GM12878 (cell line): ENCODE measurements around the gene SF3B2. TPM values are rescaled to one million over a fixed set of nuclear protein-coding genes. Genes with fewer than 3 reads are reported as not detected.

Source experiments
- BACH1 ChIP-seq: fragments of 450-650 bp; IDR thresholded peaks from 2 replicates; pipeline ENCODE4 v1.6.1; 2017; ENCODE audit warnings: mild to moderate bottlenecking, borderline replicate concordance
- CHD2 ChIP-seq: IDR thresholded peaks from 2 replicates; pipeline ENCODE4 v1.6.1; 2011; ENCODE audit warnings: low read depth, low read length, improper control_type of control experiment, borderline replicate concordance
- CREB1 ChIP-seq: IDR thresholded peaks from 2 replicates; pipeline ENCODE4 v1.6.1; 2012; ENCODE audit warnings: low read depth, mild to moderate bottlenecking, inconsistent platforms
- EGR1 ChIP-seq, 2 experiments: IDR thresholded peaks; 1 replicate in 1 of 2; 2 replicates in 1 of 2; pipeline ENCODE4 v1.6.1; 2011 to 2012; ENCODE audit warnings: low read depth in 2 of 2, low read length in 2 of 2, borderline replicate concordance in 1 of 2, mild to moderate bottlenecking in 1 of 2, moderate library complexity in 1 of 2
- FOXM1 ChIP-seq: IDR thresholded peaks from 2 replicates; pipeline ENCODE4 v1.6.1; 2012; ENCODE audit warnings: low read depth, mild to moderate bottlenecking, inconsistent platforms, low read length, moderate library complexity
- GATAD2B ChIP-seq: fragments of 450-650 bp; conservative IDR thresholded peaks from 2 replicates; pipeline ENCODE4 v1.6.1; 2017; ENCODE audit warnings: low read depth, mild to moderate bottlenecking, moderate library complexity
- HDAC2 ChIP-seq: fragments of 200-600 bp; sonication (generic); IDR thresholded peaks from 2 replicates; pipeline ENCODE4 v1.6.1; 2017
- MYB ChIP-seq: fragments of 150-350 bp; IDR thresholded peaks from 2 replicates; pipeline ENCODE4 v1.6.1; 2014; ENCODE audit warnings: mild to moderate bottlenecking, low read depth, low read length, borderline replicate concordance
- NR2F1 ChIP-seq: fragments of 450-650 bp; conservative IDR thresholded peaks from 2 replicates; pipeline ENCODE4 v1.6.1; 2017; ENCODE audit warnings: mild to moderate bottlenecking
- POLR2A ChIP-seq: IDR thresholded peaks from 2 replicates; pipeline ENCODE4 v1.6.1; 2011; ENCODE audit warnings: low read depth, mild to moderate bottlenecking, low read length
- POU2F2 ChIP-seq: IDR thresholded peaks from 3 replicates; pipeline ENCODE4 v1.6.1; 2011; ENCODE audit warnings: low read depth, mild to moderate bottlenecking, low read length, borderline replicate concordance
- RFX5 ChIP-seq: IDR thresholded peaks from 2 replicates; pipeline ENCODE4 v1.6.1; 2011; ENCODE audit warnings: low read depth, low read length, improper control_type of control experiment
- SIX5 ChIP-seq: IDR thresholded peaks from 2 replicates; pipeline ENCODE4 v1.6.1; 2011; ENCODE audit warnings: mild to moderate bottlenecking, low read depth, low read length, moderate library complexity; ENCODE audit not compliant: severe bottlenecking
- SUZ12 ChIP-seq: fragments of 200-600 bp; sonication (generic); IDR thresholded peaks from one replicate; pipeline ENCODE4 v1.6.1; 2018; ENCODE audit warnings: antibody characterized with exemption, mild to moderate bottlenecking; ENCODE audit not compliant: unreplicated experiment
- TBL1XR1 ChIP-seq: IDR thresholded peaks from 2 replicates; pipeline ENCODE4 v1.6.1; 2012; ENCODE audit warnings: low read depth, low read length, improper control_type of control experiment
- ZNF274 ChIP-seq: IDR thresholded peaks from one replicate; pipeline ENCODE4 v1.8.0; 2011; ENCODE audit not compliant: insufficient read length, insufficient read depth
- polyA plus RNA-seq, 11 experiments: library from polyadenylated mRNA; depleted of rRNA in 4 of 11; unstranded in 6 of 11; stranded (reverse) in 5 of 11; fragments of >200 nt; fragmentation: Nextera tagmentation in 4 of 11; fragmentation: Illumina TruSeq in 1 of 11; extraction: Ambion mirVana in 4 of 11; extraction: Trizol in 1 of 11; gene quantifications; 1 replicate in 1 of 11; 2 replicates in 10 of 11; pipeline versions ENCODE4 v1.2.1 to v1.2.3, GENCODE V29; 2011 to 2016; ENCODE audit warnings: inconsistent platforms in 2 of 11, missing spikeins in 2 of 11, low read depth in 1 of 11
- total RNA-seq, 4 experiments: library from RNA; depleted of rRNA in 3 of 4; stranded (reverse); fragments of >200 nt in 3 of 4; fragmentation: Illumina TruSeq in 1 of 4; extraction: Trizol in 1 of 4; gene quantifications; 2 replicates each; pipeline versions ENCODE4 v1.2.1 to v1.2.3, GENCODE V29; 2013 to 2021
- TF ChIP-seq, protein P1 (sequence below): IDR thresholded peaks from 2 replicates; pipeline ENCODE4 v1.6.1; 2012; ENCODE audit warnings: mild to moderate bottlenecking, low read depth, low read length
- TF ChIP-seq, protein P2 (sequence below): fragments of 150-350 bp; IDR thresholded peaks from 2 replicates; pipeline ENCODE4 v1.6.1; 2014; ENCODE audit warnings: mild to moderate bottlenecking, low read depth, low read length
- TF ChIP-seq, protein P3 (sequence below): IDR thresholded peaks from 2 replicates; pipeline ENCODE4 v1.6.1; 2012; ENCODE audit warnings: low read depth, low read length, improper control_type of control experiment
- TF ChIP-seq, protein P4 (sequence below): fragments of 450-650 bp; IDR thresholded peaks from 2 replicates; pipeline ENCODE4 v1.6.1; 2016; ENCODE audit warnings: mild to moderate bottlenecking
- TF ChIP-seq, protein P5 (sequence below): IDR thresholded peaks from 2 replicates; pipeline ENCODE4 v1.6.1; 2011; ENCODE audit warnings: borderline replicate concordance, low read depth, mild to moderate bottlenecking, moderate library complexity, mixed read lengths, low read length; ENCODE audit not compliant: insufficient read depth; ENCODE audit errors: extremely low read length

The SF3B2 gene
- total and polyA plus RNA-seq, 10 of the 15 experiments (the other 5 are each of a cell fraction or from before 2014, with no cell fraction given): 56.3 to 245 (median 144) TPM

DNA sequence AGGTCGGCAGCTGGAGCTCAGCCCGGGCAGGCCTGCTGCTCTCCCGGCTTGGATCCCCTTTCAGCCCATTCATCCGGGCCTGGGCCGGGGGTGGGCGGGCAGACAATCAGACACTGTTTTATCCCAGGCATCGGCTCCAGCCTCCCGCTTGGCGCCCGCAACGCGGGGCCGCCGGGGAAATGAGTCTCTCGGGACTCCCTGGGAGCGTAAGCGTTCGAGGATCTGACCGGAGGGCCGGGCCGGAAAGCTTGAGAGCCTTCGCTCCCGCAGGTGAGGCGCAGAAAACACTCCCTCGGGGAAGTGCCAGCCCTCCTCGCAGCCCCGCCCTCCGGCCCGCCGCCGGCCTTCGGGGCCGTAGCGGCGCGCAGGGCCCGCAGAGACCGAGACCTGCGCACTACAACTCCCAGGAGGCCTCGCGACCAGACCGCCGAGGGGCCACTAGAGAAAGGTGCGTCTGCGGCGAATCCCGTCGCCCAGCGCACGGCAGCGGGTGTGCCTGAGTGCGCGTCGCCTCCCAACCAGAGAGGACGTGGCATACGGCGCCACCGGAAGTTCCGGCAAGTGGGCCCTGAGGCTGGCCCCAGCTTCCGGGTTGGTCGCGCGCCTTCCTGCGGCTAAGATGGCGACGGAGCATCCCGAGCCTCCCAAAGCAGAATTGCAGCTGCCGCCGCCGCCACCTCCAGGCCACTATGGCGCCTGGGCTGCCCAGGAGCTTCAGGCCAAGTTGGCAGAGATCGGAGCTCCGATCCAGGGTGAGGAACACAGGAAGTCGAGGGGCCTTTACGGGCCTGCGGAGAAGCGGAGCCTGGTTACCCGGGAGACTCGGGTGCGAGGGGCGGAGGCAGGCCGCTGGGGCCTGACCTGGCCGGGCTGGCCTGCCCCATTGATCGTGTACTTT is at the start of gene SF3B2 (continued):
- TF ChIP-seq, protein P1, sequence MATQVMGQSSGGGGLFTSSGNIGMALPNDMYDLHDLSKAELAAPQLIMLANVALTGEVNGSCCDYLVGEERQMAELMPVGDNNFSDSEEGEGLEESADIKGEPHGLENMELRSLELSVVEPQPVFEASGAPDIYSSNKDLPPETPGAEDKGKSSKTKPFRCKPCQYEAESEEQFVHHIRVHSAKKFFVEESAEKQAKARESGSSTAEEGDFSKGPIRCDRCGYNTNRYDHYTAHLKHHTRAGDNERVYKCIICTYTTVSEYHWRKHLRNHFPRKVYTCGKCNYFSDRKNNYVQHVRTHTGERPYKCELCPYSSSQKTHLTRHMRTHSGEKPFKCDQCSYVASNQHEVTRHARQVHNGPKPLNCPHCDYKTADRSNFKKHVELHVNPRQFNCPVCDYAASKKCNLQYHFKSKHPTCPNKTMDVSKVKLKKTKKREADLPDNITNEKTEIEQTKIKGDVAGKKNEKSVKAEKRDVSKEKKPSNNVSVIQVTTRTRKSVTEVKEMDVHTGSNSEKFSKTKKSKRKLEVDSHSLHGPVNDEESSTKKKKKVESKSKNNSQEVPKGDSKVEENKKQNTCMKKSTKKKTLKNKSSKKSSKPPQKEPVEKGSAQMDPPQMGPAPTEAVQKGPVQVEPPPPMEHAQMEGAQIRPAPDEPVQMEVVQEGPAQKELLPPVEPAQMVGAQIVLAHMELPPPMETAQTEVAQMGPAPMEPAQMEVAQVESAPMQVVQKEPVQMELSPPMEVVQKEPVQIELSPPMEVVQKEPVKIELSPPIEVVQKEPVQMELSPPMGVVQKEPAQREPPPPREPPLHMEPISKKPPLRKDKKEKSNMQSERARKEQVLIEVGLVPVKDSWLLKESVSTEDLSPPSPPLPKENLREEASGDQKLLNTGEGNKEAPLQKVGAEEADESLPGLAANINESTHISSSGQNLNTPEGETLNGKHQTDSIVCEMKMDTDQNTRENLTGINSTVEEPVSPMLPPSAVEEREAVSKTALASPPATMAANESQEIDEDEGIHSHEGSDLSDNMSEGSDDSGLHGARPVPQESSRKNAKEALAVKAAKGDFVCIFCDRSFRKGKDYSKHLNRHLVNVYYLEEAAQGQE: no peak
- no peak for TF ChIP-seq BACH1
- peak; percentile 91 for TF ChIP-seq CREB1
- TF ChIP-seq NR2F1: peak; percentile 25; the same call in 1 of the 2 replicates
- TF ChIP-seq POU2F2: 0 out of 3 replicates have a peak, but pooled peaks have one; percentile 9
- TF ChIP-seq MYB: no peak
- TF ChIP-seq, protein P2, sequence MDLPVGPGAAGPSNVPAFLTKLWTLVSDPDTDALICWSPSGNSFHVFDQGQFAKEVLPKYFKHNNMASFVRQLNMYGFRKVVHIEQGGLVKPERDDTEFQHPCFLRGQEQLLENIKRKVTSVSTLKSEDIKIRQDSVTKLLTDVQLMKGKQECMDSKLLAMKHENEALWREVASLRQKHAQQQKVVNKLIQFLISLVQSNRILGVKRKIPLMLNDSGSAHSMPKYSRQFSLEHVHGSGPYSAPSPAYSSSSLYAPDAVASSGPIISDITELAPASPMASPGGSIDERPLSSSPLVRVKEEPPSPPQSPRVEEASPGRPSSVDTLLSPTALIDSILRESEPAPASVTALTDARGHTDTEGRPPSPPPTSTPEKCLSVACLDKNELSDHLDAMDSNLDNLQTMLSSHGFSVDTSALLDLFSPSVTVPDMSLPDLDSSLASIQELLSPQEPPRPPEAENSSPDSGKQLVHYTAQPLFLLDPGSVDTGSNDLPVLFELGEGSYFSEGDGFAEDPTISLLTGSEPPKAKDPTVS: peak; percentile 43; the same call in 1 of the 2 replicates
- TF ChIP-seq CHD2: peak; percentile 75
- TF ChIP-seq, protein P3, sequence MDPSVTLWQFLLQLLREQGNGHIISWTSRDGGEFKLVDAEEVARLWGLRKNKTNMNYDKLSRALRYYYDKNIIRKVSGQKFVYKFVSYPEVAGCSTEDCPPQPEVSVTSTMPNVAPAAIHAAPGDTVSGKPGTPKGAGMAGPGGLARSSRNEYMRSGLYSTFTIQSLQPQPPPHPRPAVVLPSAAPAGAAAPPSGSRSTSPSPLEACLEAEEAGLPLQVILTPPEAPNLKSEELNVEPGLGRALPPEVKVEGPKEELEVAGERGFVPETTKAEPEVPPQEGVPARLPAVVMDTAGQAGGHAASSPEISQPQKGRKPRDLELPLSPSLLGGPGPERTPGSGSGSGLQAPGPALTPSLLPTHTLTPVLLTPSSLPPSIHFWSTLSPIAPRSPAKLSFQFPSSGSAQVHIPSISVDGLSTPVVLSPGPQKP: peak; percentile 78
- TF ChIP-seq, protein P4, sequence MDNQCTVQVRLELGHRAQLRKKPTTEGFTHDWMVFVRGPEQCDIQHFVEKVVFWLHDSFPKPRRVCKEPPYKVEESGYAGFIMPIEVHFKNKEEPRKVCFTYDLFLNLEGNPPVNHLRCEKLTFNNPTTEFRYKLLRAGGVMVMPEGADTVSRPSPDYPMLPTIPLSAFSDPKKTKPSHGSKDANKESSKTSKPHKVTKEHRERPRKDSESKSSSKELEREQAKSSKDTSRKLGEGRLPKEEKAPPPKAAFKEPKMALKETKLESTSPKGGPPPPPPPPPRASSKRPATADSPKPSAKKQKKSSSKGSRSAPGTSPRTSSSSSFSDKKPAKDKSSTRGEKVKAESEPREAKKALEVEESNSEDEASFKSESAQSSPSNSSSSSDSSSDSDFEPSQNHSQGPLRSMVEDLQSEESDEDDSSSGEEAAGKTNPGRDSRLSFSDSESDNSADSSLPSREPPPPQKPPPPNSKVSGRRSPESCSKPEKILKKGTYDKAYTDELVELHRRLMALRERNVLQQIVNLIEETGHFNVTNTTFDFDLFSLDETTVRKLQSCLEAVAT: peak; percentile 56
- TF ChIP-seq, protein P5, sequence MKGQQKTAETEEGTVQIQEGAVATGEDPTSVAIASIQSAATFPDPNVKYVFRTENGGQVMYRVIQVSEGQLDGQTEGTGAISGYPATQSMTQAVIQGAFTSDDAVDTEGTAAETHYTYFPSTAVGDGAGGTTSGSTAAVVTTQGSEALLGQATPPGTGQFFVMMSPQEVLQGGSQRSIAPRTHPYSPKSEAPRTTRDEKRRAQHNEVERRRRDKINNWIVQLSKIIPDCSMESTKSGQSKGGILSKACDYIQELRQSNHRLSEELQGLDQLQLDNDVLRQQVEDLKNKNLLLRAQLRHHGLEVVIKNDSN: no peak
- TF ChIP-seq ZNF274: no peak
- no peak for TF ChIP-seq SUZ12
- TF ChIP-seq POLR2A: peak; percentile 97
- no peak for TF ChIP-seq HDAC2
- TF ChIP-seq FOXM1: no peak
- TF ChIP-seq TBL1XR1: no peak; the same call in 1 of the 2 replicates
- peak; percentile 23; the same call in 1 of the 2 replicates for TF ChIP-seq RFX5
- peak; percentile 30 to 38; a peak in 2 of 3 replicates for TF ChIP-seq EGR1 (IDR thresholded peaks at IDR 0.05; ENCODE audit: borderline replicate concordance in 1 of 2, low read depth in 2 of 2, low read length in 2 of 2)
- TF ChIP-seq SIX5: peak; percentile 86
- TF ChIP-seq GATAD2B: peak; percentile 89; the same call in 1 of the 2 replicates
